KMS-11 (cell line): ENCODE measurements around the gene SPANXB1.
"Not testable (repeated sequence)": the region's sequence is repeated elsewhere in the genome, so short reads cannot be mapped to it uniquely, and the experiment has no call there.

Source experiments
- H2AFZ ChIP-seq: fragments of 200-600 bp; sonication (generic); 2 replicates; pipeline ENCODE4 v1.6.1; 2016; ENCODE audit warnings: antibody characterized with exemption, mixed run types, low read depth
- H3K27ac ChIP-seq: fragments of 200-600 bp; sonication (generic); 2 replicates; pipeline ENCODE4 v1.6.1; 2016; ENCODE audit warnings: mild to moderate bottlenecking, mixed run types
- H3K27me3 ChIP-seq: fragments of 200-600 bp; sonication (generic); 2 replicates; pipeline ENCODE4 v1.6.1; 2017; ENCODE audit warnings: mild to moderate bottlenecking, low read depth, mixed run types, moderate library complexity; ENCODE audit not compliant: insufficient read depth
- H3K36me3 ChIP-seq: fragments of 200-600 bp; sonication (generic); 2 replicates; pipeline ENCODE4 v1.6.1; 2017; ENCODE audit warnings: mild to moderate bottlenecking, mixed run types; ENCODE audit not compliant: insufficient read depth
- H3K4me1 ChIP-seq: fragments of 200-600 bp; sonication (generic); 2 replicates; pipeline ENCODE4 v1.6.1; 2016; ENCODE audit warnings: mild to moderate bottlenecking, low read depth, mixed run types; ENCODE audit not compliant: poor library complexity, severe bottlenecking
- H3K4me2 ChIP-seq: fragments of 200-600 bp; sonication (generic); 2 replicates; pipeline ENCODE4 v1.7.0; 2016; ENCODE audit warnings: mild to moderate bottlenecking, mixed run types
- H3K4me3 ChIP-seq: fragments of 200-600 bp; sonication (generic); IDR thresholded peaks from 2 replicates; pipeline ENCODE4 v1.6.1; 2017; ENCODE audit warnings: low read depth, low read length, mixed read lengths; ENCODE audit not compliant: insufficient read depth
- H3K79me2 ChIP-seq: fragments of 200-600 bp; sonication (generic); 2 replicates; pipeline ENCODE4 v1.6.1; 2016; ENCODE audit warnings: low read depth, mixed run types; ENCODE audit not compliant: insufficient read depth
- H3K9ac ChIP-seq: fragments of 200-600 bp; sonication (generic); 2 replicates; pipeline ENCODE4 v1.6.1; 2016; ENCODE audit warnings: mild to moderate bottlenecking, mixed run types
- H4K20me1 ChIP-seq: fragments of 200-600 bp; sonication (generic); 2 replicates; pipeline ENCODE4 v1.6.1; 2016; ENCODE audit warnings: mild to moderate bottlenecking, mixed run types; ENCODE audit not compliant: insufficient read depth
- TF ChIP-seq, protein P1 (sequence below): fragments of 200-600 bp; sonication (generic); conservative IDR thresholded peaks from 2 replicates; pipeline ENCODE4 v1.6.1; 2017; ENCODE audit warnings: low read depth, mild to moderate bottlenecking, antibody characterized with exemption, low read length, moderate library complexity, mixed read lengths

SPANXB1 gene, protein sequence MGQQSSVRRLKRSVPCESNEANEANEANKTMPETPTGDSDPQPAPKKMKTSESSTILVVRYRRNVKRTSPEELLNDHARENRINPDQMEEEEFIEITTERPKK

DNA sequence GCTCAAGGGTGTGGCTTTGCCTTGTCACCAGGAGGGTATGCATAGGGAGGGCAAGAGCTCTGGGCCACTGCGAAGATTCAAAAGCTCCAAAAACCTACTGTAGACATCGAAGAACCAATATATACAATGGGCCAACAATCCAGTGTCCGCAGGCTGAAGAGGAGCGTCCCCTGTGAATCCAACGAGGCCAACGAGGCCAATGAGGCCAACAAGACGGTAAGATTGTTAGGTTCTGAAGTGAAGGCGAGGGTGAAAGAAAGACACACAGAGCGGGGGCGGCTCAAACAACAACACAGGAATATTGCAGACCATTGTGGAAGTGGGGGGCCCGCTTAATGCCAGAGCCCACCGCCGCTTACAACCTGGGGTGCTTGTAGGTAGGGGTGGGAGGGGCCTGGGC, at the start of gene SPANXB1:
TSS of gene SPANXB1 (plus strand) at position 27 of the 400 bp plus-strand sequence. CDS start at position 127, 100 bp downstream.
- H3K27me3 ChIP-seq, H3K36me3 ChIP-seq, H3K4me2 ChIP-seq, H3K4me1 ChIP-seq, H3K4me3 ChIP-seq, H3K9ac ChIP-seq, H3K27ac ChIP-seq, H2AFZ ChIP-seq, H3K79me2 ChIP-seq, H4K20me1 ChIP-seq: not testable (repeated sequence)

GRCh38 chrX:140967036-140967435, 35.4 kb upstream of the SPANXB1 start:
- Histone ChIP-seq H2AFZ (no peak overlapping the region), H3K79me2 (no peaks in the 10 kb centered on the region), H3K36me3 (no peaks in the 10 kb centered on the region), H3K27me3 (no peaks in the 10 kb centered on the region), H3K4me3 (no peak overlapping the region), H4K20me1 (no peaks in the 10 kb centered on the region), H3K27ac (no peak overlapping the region), H3K9ac (no peak overlapping the region), H3K4me2 (no peak overlapping the region), H3K4me1 (peaks cover 27% of the 10 kb centered on the region)
- TF ChIP-seq, protein P1, sequence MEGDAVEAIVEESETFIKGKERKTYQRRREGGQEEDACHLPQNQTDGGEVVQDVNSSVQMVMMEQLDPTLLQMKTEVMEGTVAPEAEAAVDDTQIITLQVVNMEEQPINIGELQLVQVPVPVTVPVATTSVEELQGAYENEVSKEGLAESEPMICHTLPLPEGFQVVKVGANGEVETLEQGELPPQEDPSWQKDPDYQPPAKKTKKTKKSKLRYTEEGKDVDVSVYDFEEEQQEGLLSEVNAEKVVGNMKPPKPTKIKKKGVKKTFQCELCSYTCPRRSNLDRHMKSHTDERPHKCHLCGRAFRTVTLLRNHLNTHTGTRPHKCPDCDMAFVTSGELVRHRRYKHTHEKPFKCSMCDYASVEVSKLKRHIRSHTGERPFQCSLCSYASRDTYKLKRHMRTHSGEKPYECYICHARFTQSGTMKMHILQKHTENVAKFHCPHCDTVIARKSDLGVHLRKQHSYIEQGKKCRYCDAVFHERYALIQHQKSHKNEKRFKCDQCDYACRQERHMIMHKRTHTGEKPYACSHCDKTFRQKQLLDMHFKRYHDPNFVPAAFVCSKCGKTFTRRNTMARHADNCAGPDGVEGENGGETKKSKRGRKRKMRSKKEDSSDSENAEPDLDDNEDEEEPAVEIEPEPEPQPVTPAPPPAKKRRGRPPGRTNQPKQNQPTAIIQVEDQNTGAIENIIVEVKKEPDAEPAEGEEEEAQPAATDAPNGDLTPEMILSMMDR, result no peak

DNA sequence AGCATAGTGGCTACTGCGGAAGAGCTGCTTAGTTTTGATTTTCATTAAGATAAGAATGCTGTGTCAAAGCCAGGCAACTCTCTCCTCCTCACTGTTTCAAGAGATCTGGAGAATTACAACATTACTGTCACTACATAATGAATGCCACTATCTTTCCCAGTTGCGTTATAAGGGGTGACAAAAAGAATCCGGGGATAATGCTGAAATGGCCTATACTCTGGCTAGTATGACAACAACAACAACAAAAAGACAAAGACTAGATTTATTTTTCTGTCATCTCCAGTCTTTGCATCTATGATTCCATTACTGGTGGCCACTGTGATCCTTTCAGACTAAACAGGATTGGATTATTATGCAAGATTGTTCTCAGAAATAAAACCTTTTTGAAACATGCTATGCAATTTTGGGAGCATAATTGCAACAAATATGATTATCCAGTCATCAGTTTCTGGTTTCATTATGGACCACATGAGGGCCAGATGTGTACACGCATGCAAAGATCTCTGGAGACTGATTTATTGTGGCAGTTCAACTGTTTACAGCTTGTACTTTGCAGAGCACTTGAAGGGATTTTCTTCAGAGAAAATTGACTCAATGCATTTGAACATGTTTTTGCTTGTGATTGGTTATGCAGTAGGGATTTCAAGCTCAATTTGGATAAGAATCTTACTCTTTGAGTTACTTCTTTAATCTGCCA, 31.1 kb upstream of the SPANXB1 start:
- TF ChIP-seq, protein P1, result no peak
- no peak overlapping the region for H3K4me3 ChIP-seq
- peak overlapping the region; percentile 84 for H3K27ac ChIP-seq
- peak overlapping the region; percentile 2; the same call in 1 of the 2 replicates for H3K9ac ChIP-seq
- no peaks in the 10 kb centered on the region for H3K27me3 ChIP-seq
- H3K4me2 ChIP-seq, result peak overlapping the region; percentile 63
- H4K20me1 ChIP-seq, result no peaks in the 10 kb centered on the region
- H3K79me2 ChIP-seq, result no peaks in the 10 kb centered on the region
- H2AFZ ChIP-seq, result peak overlapping the region; percentile 54
- H3K36me3 ChIP-seq, result no peaks in the 10 kb centered on the region
- H3K4me1 ChIP-seq, result peaks cover 62% of the 10 kb centered on the region

GRCh38 chrX:140975472-140975871, 26.9 kb upstream of the SPANXB1 start:
- Histone ChIP-seq H4K20me1 (no peaks in the 10 kb centered on the region), H3K9ac (no peak overlapping the region), H3K4me2 (peak overlapping the region; percentile 31; the same call in 1 of the 2 replicates), H3K4me1 (peaks cover 57% of the 10 kb centered on the region), H3K27me3 (no peaks in the 10 kb centered on the region), H2AFZ (peak overlapping the region; percentile 9; the same call in 1 of the 2 replicates), H3K27ac (peak overlapping the region; percentile 38; the same call in 1 of the 2 replicates), H3K36me3 (no peaks in the 10 kb centered on the region), H3K79me2 (no peaks in the 10 kb centered on the region), H3K4me3 (no peak overlapping the region)
- TF ChIP-seq, protein P1, result no peak

DNA sequence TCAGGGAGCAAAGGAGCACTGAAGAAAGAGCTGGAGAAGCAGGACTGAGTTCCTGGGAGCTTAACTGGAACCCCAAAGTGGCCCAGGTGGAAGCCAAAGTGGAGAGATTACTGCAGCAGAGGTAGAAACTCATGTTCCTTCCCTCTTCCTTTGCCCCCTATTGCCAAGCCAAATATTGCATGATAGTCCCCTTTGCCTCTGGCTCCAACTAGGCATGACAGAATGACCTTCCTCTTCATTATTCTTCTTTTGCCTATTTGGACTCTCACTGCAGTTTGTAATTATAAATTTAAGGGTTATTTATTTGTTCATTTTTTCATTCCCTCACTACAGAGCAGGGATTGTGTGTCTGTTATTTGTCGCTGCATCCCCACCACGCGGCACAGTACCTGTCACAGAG, 22.1 kb upstream of the SPANXB1 start:
- TF ChIP-seq, protein P1, result no peak
- no peaks in the 10 kb centered on the region for H3K79me2 ChIP-seq
- no peak overlapping the region for H3K4me3 ChIP-seq
- H3K4me1 ChIP-seq, result peaks cover 17% of the 10 kb centered on the region
- H3K27me3 ChIP-seq, result no peaks in the 10 kb centered on the region
- H3K4me2 ChIP-seq, result no peak overlapping the region
- H3K36me3 ChIP-seq, result no peaks in the 10 kb centered on the region
- no peaks in the 10 kb centered on the region for H4K20me1 ChIP-seq
- no peak overlapping the region for H3K27ac ChIP-seq
- H3K9ac ChIP-seq, result no peak overlapping the region
- no peak overlapping the region for H2AFZ ChIP-seq
